Activated CD4-positive, alpha-beta memory T cell treated with anti-CD3 and anti-CD28 coated beads for 36 hours (primary cell): Measurements from ENCODE around the gene CYP21A2. TPM values are rescaled to one million over a fixed set of nuclear protein-coding genes. Genes with fewer than 3 reads are reported as not detected.
"Not testable (repeated sequence)": the region's sequence is repeated elsewhere in the genome, so short reads cannot be mapped to it uniquely, and the experiment has no call there.

Source experiments
- CTCF ChIA-PET: fragments of 350-600 bp; sonication (Branson Sonifier 250); formaldehyde crosslinking; loops from one replicate; lab custom pipeline; 2021; ENCODE audit warnings: antibody characterized with exemption, inconsistent platforms; lab: Charles Lee
- POLR2A ChIA-PET: fragments of 350-600 bp; sonication (Branson Sonifier 250); formaldehyde crosslinking; loops from one replicate; lab custom pipeline; 2021; ENCODE audit warnings: antibody characterized with exemption; lab: Charles Lee
- DNase-seq: peaks from one replicate; pipeline ENCODE4 v3.0.0-alpha.2; 2020
- H3K27ac Mint-ChIP-seq: one replicate; pipeline ENCODE4 v1.8.0; 2021; ENCODE audit warnings: mixed read lengths
- H3K27me3 Mint-ChIP-seq: one replicate; pipeline ENCODE4 v1.8.0; 2021; ENCODE audit warnings: mixed read lengths
- H3K36me3 Mint-ChIP-seq: one replicate; pipeline ENCODE4 v1.8.0; 2021; ENCODE audit warnings: mixed read lengths
- H3K4me1 Mint-ChIP-seq: one replicate; pipeline ENCODE4 v1.8.0; 2021; ENCODE audit warnings: low read depth, mixed read lengths
- H3K4me3 Mint-ChIP-seq: one replicate; pipeline ENCODE4 v1.8.0; 2021; ENCODE audit warnings: mild to moderate bottlenecking, mixed read lengths
- H3K9me3 Mint-ChIP-seq: one replicate; pipeline ENCODE4 v1.8.0; 2021; ENCODE audit warnings: mixed read lengths
- intact Hi-C: fragments of 100-400 bp; cut with micrococcal nuclease; formaldehyde crosslinking; loops from one replicate; pipeline ENCODE4 v1.15.1; 2023
- total RNA-seq, 2 experiments: library from RNA; stranded (reverse); gene quantifications; one replicate each; pipeline ENCODE4 v1.2.3, GENCODE V29; 2021

Gene CYP21A2
- under 1 TPM in 1 of 2 experiments, not detected in 1; 0.24 TPM for total RNA-seq

DNA sequence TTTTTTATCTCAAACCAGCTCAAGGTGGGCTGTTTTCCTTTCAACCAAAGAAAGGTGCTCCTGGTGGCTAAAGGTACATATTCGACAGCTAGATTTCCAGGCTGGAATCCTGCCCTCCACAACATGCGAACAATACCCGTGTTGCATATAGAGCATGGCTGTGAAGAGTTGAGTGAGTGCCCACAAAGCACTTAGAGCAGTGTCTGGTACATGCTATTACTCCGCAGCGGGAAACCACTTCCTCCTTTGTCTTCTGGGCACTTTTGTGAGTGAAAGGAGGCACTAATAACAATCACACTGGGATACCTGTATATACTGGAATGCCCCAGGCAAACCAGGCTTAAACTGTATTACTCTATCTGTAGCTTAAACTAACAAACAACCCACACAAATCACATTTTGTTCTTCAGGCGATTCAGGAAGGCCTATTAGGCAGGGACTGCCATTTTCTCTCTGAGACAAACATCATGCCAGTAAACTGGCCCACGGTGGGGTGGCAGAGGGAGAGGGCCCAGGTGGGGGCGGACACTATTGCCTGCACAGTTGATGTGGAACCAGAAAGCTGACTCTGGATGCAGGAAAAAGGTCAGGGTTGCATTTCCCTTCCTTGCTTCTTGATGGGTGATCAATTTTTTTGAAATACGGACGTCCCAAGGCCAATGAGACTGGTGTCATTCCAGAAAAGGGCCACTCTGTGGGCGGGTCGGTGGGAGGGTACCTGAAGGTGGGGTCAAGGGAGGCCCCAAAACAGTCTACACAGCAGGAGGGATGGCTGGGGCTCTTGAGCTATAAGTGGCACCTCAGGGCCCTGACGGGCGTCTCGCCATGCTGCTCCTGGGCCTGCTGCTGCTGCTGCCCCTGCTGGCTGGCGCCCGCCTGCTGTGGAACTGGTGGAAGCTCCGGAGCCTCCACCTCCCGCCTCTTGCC lies at the start of gene CYP21A2:
Gene CYP21A2 (plus strand): TSS at position 818 of the 927 bp plus-strand sequence. CDS start 8 bp downstream, at position 826.
- H3K36me3 Mint-ChIP-seq, intact Hi-C loops, H3K4me3 Mint-ChIP-seq, H3K27me3 Mint-ChIP-seq, POLR2A ChIA-PET, DNase-seq, H3K9me3 Mint-ChIP-seq, H3K27ac Mint-ChIP-seq, H3K4me1 Mint-ChIP-seq, CTCF ChIA-PET: not testable (repeated sequence)

DNA sequence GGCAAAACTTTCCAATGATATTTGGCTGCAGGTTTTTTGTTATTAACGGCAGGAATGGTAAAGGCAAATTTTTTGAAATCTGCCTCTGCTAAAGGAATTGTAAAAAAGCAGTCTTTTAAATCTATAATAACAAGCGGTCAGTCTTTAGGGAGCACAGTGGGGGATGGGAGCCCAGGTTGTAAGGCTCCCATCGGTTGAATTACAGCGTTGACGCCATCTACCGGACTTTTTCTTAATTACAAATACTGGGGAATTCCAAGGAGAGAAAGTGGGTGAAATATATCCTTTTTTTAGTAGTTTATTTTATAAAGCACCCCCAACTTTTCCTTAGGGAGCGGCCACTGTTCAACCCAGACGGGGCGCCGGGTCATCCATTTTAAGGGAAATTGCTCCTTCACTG lies 48.9 kb upstream of the CYP21A2 start:
- H3K27ac Mint-ChIP-seq, intact Hi-C loops, H3K4me3 Mint-ChIP-seq, H3K4me1 Mint-ChIP-seq, POLR2A ChIA-PET, H3K9me3 Mint-ChIP-seq, DNase-seq, H3K36me3 Mint-ChIP-seq, CTCF ChIA-PET, H3K27me3 Mint-ChIP-seq: not testable (repeated sequence)

DNA sequence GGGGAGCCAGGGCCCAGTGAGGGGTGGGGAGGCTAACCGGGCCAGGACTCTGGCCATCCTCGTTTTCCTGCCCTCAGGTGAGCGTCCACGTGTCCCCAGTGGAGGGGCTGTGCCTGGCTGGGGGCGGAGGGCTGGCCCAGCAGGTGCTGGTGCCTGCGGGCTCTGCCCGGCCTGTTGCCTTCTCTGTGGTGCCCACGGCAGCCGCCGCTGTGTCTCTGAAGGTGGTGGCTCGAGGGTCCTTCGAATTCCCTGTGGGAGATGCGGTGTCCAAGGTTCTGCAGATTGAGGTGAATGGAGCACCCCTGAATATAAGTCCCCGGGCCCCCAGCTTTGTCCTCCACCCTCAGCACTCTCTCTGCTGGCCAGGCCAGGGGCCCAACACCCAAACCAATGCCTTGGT lies 43.8 kb upstream of the CYP21A2 start:
- CTCF ChIA-PET: not testable (repeated sequence)

DNA sequence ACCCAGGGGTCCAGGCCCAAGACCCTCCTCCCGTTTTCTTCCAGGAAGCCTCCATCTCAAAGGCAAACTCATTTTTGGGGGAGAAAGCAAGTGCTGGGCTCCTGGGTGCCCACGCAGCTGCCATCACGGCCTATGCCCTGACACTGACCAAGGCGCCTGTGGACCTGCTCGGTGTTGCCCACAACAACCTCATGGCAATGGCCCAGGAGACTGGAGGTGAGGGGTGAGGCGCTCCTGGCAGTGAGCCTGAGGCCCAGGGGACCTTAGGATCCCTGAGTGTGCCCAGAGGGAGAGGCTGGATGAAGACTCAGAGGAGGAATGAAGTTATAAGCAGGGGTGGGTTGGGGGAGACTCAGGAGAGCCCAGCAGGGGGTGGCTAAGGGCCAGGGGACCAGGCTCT lies 41.8 kb upstream of the CYP21A2 start:
- POLR2A ChIA-PET, intact Hi-C loops, H3K4me1 Mint-ChIP-seq, H3K4me3 Mint-ChIP-seq, H3K36me3 Mint-ChIP-seq, CTCF ChIA-PET, H3K9me3 Mint-ChIP-seq, H3K27me3 Mint-ChIP-seq, H3K27ac Mint-ChIP-seq, DNase-seq: not testable (repeated sequence)

More for the DNA sequence above, 43.8 kb upstream of the CYP21A2 start:
- intact Hi-C loops, H3K27me3 Mint-ChIP-seq, POLR2A ChIA-PET, H3K4me3 Mint-ChIP-seq, H3K27ac Mint-ChIP-seq, DNase-seq, H3K9me3 Mint-ChIP-seq, H3K4me1 Mint-ChIP-seq, H3K36me3 Mint-ChIP-seq: not testable (repeated sequence)

DNA sequence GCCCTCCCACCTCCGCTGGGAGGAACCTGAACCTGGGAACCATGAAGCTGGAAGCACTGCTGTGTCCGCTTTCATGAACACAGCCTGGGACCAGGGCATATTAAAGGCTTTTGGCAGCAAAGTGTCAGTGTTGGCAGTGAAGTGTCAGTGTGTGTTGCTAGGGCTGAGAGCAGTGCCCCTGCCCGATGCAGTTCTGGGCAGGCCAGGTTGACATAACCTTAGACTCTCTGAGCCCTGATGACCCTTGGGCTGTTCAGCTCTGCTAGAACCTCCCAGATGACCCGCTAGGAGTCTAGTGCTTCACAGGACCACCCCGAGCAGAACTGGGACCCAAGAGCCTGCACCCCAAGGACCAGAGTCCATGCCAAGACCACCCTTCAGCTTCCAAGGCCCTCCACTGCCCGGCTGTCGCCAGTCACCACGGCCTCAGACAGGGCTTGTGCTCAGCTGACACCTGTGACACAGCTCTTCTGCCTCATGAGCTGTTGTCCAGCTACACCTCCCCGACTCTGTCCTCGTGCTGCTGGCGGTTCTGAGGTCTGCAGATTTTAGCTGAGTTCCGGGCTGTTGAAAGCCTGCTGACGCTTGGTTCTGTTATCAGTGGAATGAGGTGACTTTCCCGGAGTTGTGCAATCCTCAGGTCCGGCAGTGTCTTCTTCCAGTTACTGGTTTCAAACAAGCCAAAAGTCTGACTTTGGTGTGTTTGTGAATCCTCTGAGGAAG lies 35.5 kb upstream of the CYP21A2 start:
- intact Hi-C loops, H3K27me3 Mint-ChIP-seq, DNase-seq, H3K27ac Mint-ChIP-seq, H3K4me3 Mint-ChIP-seq, POLR2A ChIA-PET, H3K4me1 Mint-ChIP-seq, H3K36me3 Mint-ChIP-seq, CTCF ChIA-PET, H3K9me3 Mint-ChIP-seq: not testable (repeated sequence)

- H3K36me3 Mint-ChIP-seq, H3K9me3 Mint-ChIP-seq, H3K27ac Mint-ChIP-seq, POLR2A ChIA-PET, CTCF ChIA-PET, H3K4me3 Mint-ChIP-seq, DNase-seq, H3K4me1 Mint-ChIP-seq, H3K27me3 Mint-ChIP-seq, intact Hi-C loops: not testable (repeated sequence)
These were observed 34.9 kb upstream of the CYP21A2 start for GRCh38 chr6:32003301-32003700.

- H3K9me3 Mint-ChIP-seq, CTCF ChIA-PET, POLR2A ChIA-PET, H3K27me3 Mint-ChIP-seq, H3K4me3 Mint-ChIP-seq, intact Hi-C loops, H3K36me3 Mint-ChIP-seq, H3K27ac Mint-ChIP-seq, H3K4me1 Mint-ChIP-seq: not testable (repeated sequence)
- peak; percentile 6 for DNase-seq
These were observed 33.8 kb upstream of the CYP21A2 start for GRCh38 chr6:32004393-32004792.

DNA sequence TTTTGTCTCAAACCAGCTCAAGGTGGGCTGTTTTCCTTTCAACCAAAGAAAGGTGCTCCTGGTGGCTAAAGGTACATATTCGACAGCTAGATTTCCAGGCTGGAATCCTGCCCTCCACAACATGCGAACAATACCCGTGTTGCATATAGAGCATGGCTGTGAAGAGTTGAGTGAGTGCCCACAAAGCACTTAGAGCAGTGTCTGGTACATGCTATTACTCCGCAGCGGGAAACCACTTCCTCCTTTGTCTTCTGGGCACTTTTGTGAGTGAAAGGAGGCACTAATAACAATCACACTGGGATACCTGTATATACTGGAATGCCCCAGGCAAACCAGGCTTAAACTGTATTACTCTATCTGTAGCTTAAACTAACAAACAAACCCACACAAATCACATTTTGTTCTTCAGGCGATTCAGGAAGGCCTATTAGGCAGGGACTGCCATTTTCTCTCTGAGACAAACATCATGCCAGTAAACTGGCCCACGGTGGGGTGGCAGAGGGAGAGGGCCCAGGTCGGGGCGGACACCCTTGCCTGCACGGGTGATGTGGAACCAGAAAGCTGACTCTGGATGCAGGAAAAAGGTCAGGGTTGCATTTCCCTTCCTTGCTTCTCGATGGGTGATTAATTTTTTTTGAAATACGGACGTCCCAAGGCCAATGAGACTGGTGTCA lies 33.2 kb upstream of the CYP21A2 start:
- H3K36me3 Mint-ChIP-seq, H3K4me3 Mint-ChIP-seq, CTCF ChIA-PET, POLR2A ChIA-PET, intact Hi-C loops, H3K27ac Mint-ChIP-seq, H3K9me3 Mint-ChIP-seq, H3K4me1 Mint-ChIP-seq, H3K27me3 Mint-ChIP-seq: not testable (repeated sequence)
- peak; percentile 6 for DNase-seq

DNA sequence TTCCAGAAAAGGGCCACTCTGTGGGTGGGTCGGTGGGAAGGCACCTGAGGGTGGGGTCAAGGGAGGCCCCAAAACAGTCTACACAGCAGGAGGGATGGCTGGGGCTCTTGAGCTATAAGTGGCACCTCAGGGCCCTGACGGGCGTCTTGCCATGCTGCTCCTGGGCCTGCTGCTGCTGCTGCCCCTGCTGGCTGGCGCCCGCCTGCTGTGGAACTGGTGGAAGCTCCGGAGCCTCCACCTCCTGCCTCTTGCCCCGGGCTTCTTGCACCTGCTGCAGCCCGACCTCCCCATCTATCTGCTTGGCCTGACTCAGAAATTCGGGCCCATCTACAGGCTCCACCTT lies 32.7 kb upstream of the CYP21A2 start:
- POLR2A ChIA-PET, intact Hi-C loops, H3K27me3 Mint-ChIP-seq, H3K36me3 Mint-ChIP-seq, H3K9me3 Mint-ChIP-seq, CTCF ChIA-PET, H3K4me1 Mint-ChIP-seq, H3K4me3 Mint-ChIP-seq, H3K27ac Mint-ChIP-seq: not testable (repeated sequence)
- DNase-seq: peak; percentile 7

- H3K4me3 Mint-ChIP-seq, H3K27me3 Mint-ChIP-seq, H3K4me1 Mint-ChIP-seq, H3K36me3 Mint-ChIP-seq, intact Hi-C loops, DNase-seq, POLR2A ChIA-PET, CTCF ChIA-PET, H3K27ac Mint-ChIP-seq, H3K9me3 Mint-ChIP-seq: not testable (repeated sequence)
These were observed 32.2 kb upstream of the CYP21A2 start for GRCh38 chr6:32005991-32006529.

- H3K27me3 Mint-ChIP-seq, CTCF ChIA-PET, intact Hi-C loops, POLR2A ChIA-PET, DNase-seq, H3K9me3 Mint-ChIP-seq, H3K36me3 Mint-ChIP-seq, H3K4me1 Mint-ChIP-seq, H3K27ac Mint-ChIP-seq, H3K4me3 Mint-ChIP-seq: not testable (repeated sequence)
These were observed 31.1 kb upstream of the CYP21A2 start for GRCh38 chr6:32007086-32007485.

GRCh38 chr6:32008037-32008436 lies 30.2 kb upstream of the CYP21A2 start:
- CTCF ChIA-PET, H3K36me3 Mint-ChIP-seq, H3K27ac Mint-ChIP-seq: not testable (repeated sequence)

More at GRCh38 chr6:32008037-32008436, 30.2 kb upstream of the CYP21A2 start:
- H3K4me1 Mint-ChIP-seq, H3K4me3 Mint-ChIP-seq, POLR2A ChIA-PET, H3K9me3 Mint-ChIP-seq, DNase-seq, H3K27me3 Mint-ChIP-seq, intact Hi-C loops: not testable (repeated sequence)
